GM12878 (cell line): ENCODE measurements around the gene KLHL30. TPM values are rescaled to one million over a fixed set of nuclear protein-coding genes. Genes with fewer than 3 reads are reported as not detected.

Experiments used
- ATAC-seq: fragments of 200-7000 bp; cut with Tn5 transposase; 3 replicates; pipeline ENCODE4 v1.9.1; 2020; ENCODE audit warnings: mild to moderate bottlenecking, moderate library complexity
- BruUV-seq: library from RNA; stranded (reverse); fragments of 400-500 nt; replicated peaks from 2 replicates; lab custom pipeline; 2021; lab: Mats Ljungman, UMichigan
- CTCF ChIA-PET: fragments of 300-600 bp; sonication (Branson Sonifier 250); formaldehyde crosslinking; extraction: SDS; loops from one replicate; lab custom pipeline; 2021; ENCODE audit warnings: inconsistent platforms; lab: Yijun Ruan, JAX
- POLR2A ChIA-PET: fragments of 350-600 bp; formaldehyde crosslinking; extraction: SDS; loops from one replicate; lab custom pipeline; 2021; ENCODE audit warnings: inconsistent platforms; lab: Charles Lee
- RAD21 ChIA-PET: fragments of 300-600 bp; sonication (Branson Sonifier 250); formaldehyde crosslinking; loops from one replicate; lab custom pipeline; 2023; ENCODE audit warnings: antibody characterized with exemption; ENCODE audit not compliant: unreplicated experiment; lab: Charles Lee
- SMC1A ChIA-PET: fragments of 300-600 bp; sonication (Branson Sonifier 250); formaldehyde crosslinking; loops from one replicate; lab custom pipeline; 2023; ENCODE audit not compliant: unreplicated experiment, uncharacterized antibody; lab: Charles Lee
- DNase-seq: peaks from one replicate; pipeline ENCODE4 v3.0.0-alpha.2; 2011; ENCODE audit warnings: low read depth, low spot score
- FAIRE-seq: peaks from 3 replicates; lab custom pipeline; 2011; peaks lifted over from hg19 to GRCh38; lab: Jason Lieb, UNC
- H2AFZ ChIP-seq: 2 replicates; pipeline ENCODE4 v1.6.0; 2011; ENCODE audit warnings: low read depth, low read length, control low read depth; ENCODE audit not compliant: control insufficient read depth
- H3K27ac ChIP-seq: 2 replicates; pipeline ENCODE4 v1.5.1; 2011; ENCODE audit warnings: control low read depth; ENCODE audit not compliant: control insufficient read depth, insufficient read depth
- H3K27me3 ChIP-seq, 2 experiments: replicated peaks in 1 of 2; 2 replicates each; pipeline versions ENCODE4 v1.6.0 to v1.6.1; 2011; ENCODE audit warnings: low read length in 1 of 2; ENCODE audit not compliant: control insufficient read depth in 2 of 2, insufficient read depth in 2 of 2
- H3K36me3 ChIP-seq, 2 experiments: 2 replicates each; pipeline ENCODE4 v1.5.1; 2011; ENCODE audit warnings: low read length in 1 of 2; ENCODE audit not compliant: control insufficient read depth in 2 of 2, insufficient read depth in 2 of 2
- H3K4me1 ChIP-seq: 2 replicates; pipeline ENCODE4 v1.6.1; 2011; ENCODE audit warnings: mild to moderate bottlenecking, low read length, moderate library complexity, mixed read lengths; ENCODE audit not compliant: control insufficient read depth, insufficient read depth
- H3K4me2 ChIP-seq: 2 replicates; pipeline ENCODE4 v1.6.0; 2011; ENCODE audit warnings: control low read depth; ENCODE audit not compliant: control insufficient read depth, insufficient read depth
- H3K4me3 ChIP-seq: fragments of 200-600 bp; sonication (generic); 2 replicates; pipeline ENCODE4 v1.5.1; 2016
- H3K79me2 ChIP-seq: 2 replicates; pipeline ENCODE4 v1.6.0; 2011; ENCODE audit warnings: low read length; ENCODE audit not compliant: control insufficient read depth, insufficient read depth
- H3K9ac ChIP-seq: 2 replicates; pipeline ENCODE4 v1.8.0; 2011; ENCODE audit warnings: low read length, control low read depth, mixed read lengths; ENCODE audit not compliant: control insufficient read depth, insufficient read depth
- H3K9me3 ChIP-seq: replicated peaks from 3 replicates; pipeline ENCODE4 v1.5.1; 2011; ENCODE audit warnings: mild to moderate bottlenecking, low read length; ENCODE audit not compliant: control insufficient read depth, insufficient read depth
- H4K20me1 ChIP-seq: 2 replicates; pipeline ENCODE4 v1.6.0; 2011; ENCODE audit not compliant: control insufficient read depth, insufficient read depth
- ATF3 ChIP-seq: IDR thresholded peaks from 2 replicates; pipeline ENCODE4 v1.6.1; 2011; ENCODE audit warnings: low read depth, mild to moderate bottlenecking, low read length, moderate library complexity, borderline replicate concordance; ENCODE audit errors: extremely low read depth
- BCLAF1 ChIP-seq: fragments of 450-650 bp; IDR thresholded peaks from 2 replicates; pipeline ENCODE4 v1.6.1; 2017; ENCODE audit warnings: antibody characterized with exemption, mild to moderate bottlenecking, moderate library complexity
- CBFB ChIP-seq: IDR thresholded peaks from 2 replicates; pipeline ENCODE4 v1.6.1; 2016; ENCODE audit warnings: antibody characterized with exemption, low read depth
- CREB1 ChIP-seq: IDR thresholded peaks from 2 replicates; pipeline ENCODE4 v1.6.1; 2012; ENCODE audit warnings: low read depth, mild to moderate bottlenecking, inconsistent platforms
- EGR1 ChIP-seq, 2 experiments: IDR thresholded peaks; 1 replicate in 1 of 2; 2 replicates in 1 of 2; pipeline ENCODE4 v1.6.1; 2011 to 2012; ENCODE audit warnings: low read depth in 2 of 2, low read length in 2 of 2, borderline replicate concordance in 1 of 2, mild to moderate bottlenecking in 1 of 2, moderate library complexity in 1 of 2
- ELK1 ChIP-seq: IDR thresholded peaks from 2 replicates; pipeline ENCODE4 v1.6.1; 2012; ENCODE audit warnings: low read depth, low read length, improper control_type of control experiment
- EP300 ChIP-seq, 2 experiments: fragments of 150-350 bp in 1 of 2; IDR thresholded peaks; 2 replicates each; pipeline ENCODE4 v1.6.1; 2011 to 2012; ENCODE audit warnings: low read depth in 2 of 2, low read length in 2 of 2, borderline replicate concordance in 1 of 2, improper control_type of control experiment in 1 of 2, inconsistent platforms in 1 of 2; ENCODE audit not compliant: control insufficient read depth in 1 of 2
- ETV6 ChIP-seq, 2 experiments: fragments of 450-650 bp in 1 of 2; IDR thresholded peaks in 1 of 2; conservative IDR thresholded peaks in 1 of 2; 2 replicates each; pipeline ENCODE4 v1.6.1; 2014; ENCODE audit warnings: antibody characterized with exemption in 1 of 2, borderline replicate concordance in 1 of 2, low read depth in 1 of 2, mild to moderate bottlenecking in 1 of 2, moderate library complexity in 1 of 2
- HDGF ChIP-seq: fragments of 450-650 bp; IDR thresholded peaks from 2 replicates; pipeline ENCODE4 v1.6.1; 2016; ENCODE audit warnings: antibody characterized with exemption
- IRF5 ChIP-seq: fragments of 450-650 bp; IDR thresholded peaks from 2 replicates; pipeline ENCODE4 v1.6.1; 2017; ENCODE audit warnings: borderline replicate concordance
- MYC ChIP-seq: IDR thresholded peaks from 2 replicates; pipeline ENCODE4 v1.6.1; 2011; ENCODE audit warnings: mild to moderate bottlenecking, low read length, moderate library complexity, inconsistent platforms; ENCODE audit not compliant: insufficient read depth, insufficient replicate concordance, insufficient read length, severe bottlenecking
- POLR2AphosphoS5 ChIP-seq: IDR thresholded peaks from 2 replicates; pipeline ENCODE4 v1.6.1; 2011; ENCODE audit warnings: mild to moderate bottlenecking, low read length, inconsistent platforms
- RB1 ChIP-seq: fragments of 450-650 bp; formaldehyde crosslinking; IDR thresholded peaks from 2 replicates; pipeline ENCODE4 v1.6.1; 2017; ENCODE audit warnings: mild to moderate bottlenecking, borderline replicate concordance
- TCF12 ChIP-seq: IDR thresholded peaks from 2 replicates; pipeline ENCODE4 v1.6.1; 2011; ENCODE audit warnings: low read depth, mild to moderate bottlenecking, low read length
- ZNF217 ChIP-seq: fragments of 450-650 bp; IDR thresholded peaks from 2 replicates; pipeline ENCODE4 v1.6.1; 2017; ENCODE audit warnings: antibody characterized with exemption, mild to moderate bottlenecking
- WGBS: methylation state at CpG from one replicate; pipeline ENCODE4 v1.1.6; 2016; ENCODE audit warnings: low lambda C conversion rate; ENCODE audit not compliant: insufficient replicate concordance, insufficient coverage; ENCODE audit errors: missing lambda C conversion rate; 5-methylcytosine and 5-hydroxymethylcytosine counted together
- in situ Hi-C: fragments of 300-500 bp; cut with MboI; formaldehyde crosslinking; loops from 9 replicates; pipeline ENCODE4 v1.14.3; 2018; ENCODE audit warnings: mixed read lengths
- intact Hi-C: fragments of 100-400 bp; cut with micrococcal nuclease; formaldehyde crosslinking; loops from one replicate; pipeline ENCODE4 v1.14.2; 2022; ENCODE audit not compliant: unreplicated experiment
- polyA plus RNA-seq, 11 experiments: library from polyadenylated mRNA; depleted of rRNA in 4 of 11; unstranded in 6 of 11; stranded (reverse) in 5 of 11; fragments of >200 nt; fragmentation: Nextera tagmentation in 4 of 11; fragmentation: Illumina TruSeq in 1 of 11; extraction: Ambion mirVana in 4 of 11; extraction: Trizol in 1 of 11; gene quantifications; 1 replicate in 1 of 11; 2 replicates in 10 of 11; pipeline versions ENCODE4 v1.2.1 to v1.2.3, GENCODE V29; 2011 to 2016; ENCODE audit warnings: inconsistent platforms in 2 of 11, missing spikeins in 2 of 11, low read depth in 1 of 11
- total RNA-seq, 4 experiments: library from RNA; depleted of rRNA in 3 of 4; stranded (reverse); fragments of >200 nt in 3 of 4; fragmentation: Illumina TruSeq in 1 of 4; extraction: Trizol in 1 of 4; gene quantifications; 2 replicates each; pipeline versions ENCODE4 v1.2.1 to v1.2.3, GENCODE V29; 2013 to 2021

The KLHL30 gene
- total and polyA plus RNA-seq, 10 of the 15 experiments (the other 5 are each of a cell fraction or from before 2014, with no cell fraction given) = 0.03 TPM; not detected in 9

- H3K79me2 ChIP-seq = no peaks in the 10 kb centered on the region
- H3K4me1 ChIP-seq = no peaks in the 10 kb centered on the region
- DNase-seq (no peak), FAIRE-seq (no peak), ATAC-seq (no peak)
- WGBS = 85% methylated on average over 24 of the region's 24 CpGs
- no peak overlapping the region for H3K4me3 ChIP-seq
- ChIA-PET SMC1A (no interaction called here), CTCF (interaction anchor here (0.5 kb wide), 1 partner anchor 137 kb away, joined by 3 read pairs; no protein-coding TSS in a partner anchor), POLR2A (no interaction called here), RAD21 (no interaction called here)
- H3K36me3 ChIP-seq = peaks cover 2 to 10% of the 10 kb centered on the region in 2 experiments
- no peak overlapping the region for H3K4me2 ChIP-seq
- in situ Hi-C loops (no loop called here), intact Hi-C loops (no loop called here)
- H2AFZ ChIP-seq = no peak overlapping the region
- H4K20me1 ChIP-seq = no peaks in the 10 kb centered on the region; the same call in 1 of the 2 replicates
- BruUV-seq = no TSS peak
- H3K27me3 ChIP-seq = peaks cover 0 to 5% of the 10 kb centered on the region in 2 experiments; a peak in 3 of 4 replicates
- no peak overlapping the region for H3K27ac ChIP-seq
- H3K9me3 ChIP-seq = no peaks in the 10 kb centered on the region
- H3K9ac ChIP-seq = no peak overlapping the region
- TF ChIP-seq ELK1 (no peak), MYC (no peak), IRF5 (no peak), ZNF217 (no peak), CBFB (no peak), EGR1 (IDR thresholded peaks at IDR 0.05; ENCODE audit: borderline replicate concordance in 1 of 2, low read depth in 2 of 2, low read length in 2 of 2) (no peak), BCLAF1 (no peak), ATF3 (no peak), ETV6 (conservative IDR thresholded peaks at IDR 0.05 in 1 of 2, IDR thresholded peaks at IDR 0.05 in 1 of 2; ENCODE audit: borderline replicate concordance in 1 of 2, low read depth in 1 of 2) (no peak), EP300 (IDR thresholded peaks at IDR 0.05; ENCODE audit: borderline replicate concordance in 1 of 2, control insufficient read depth in 1 of 2, low read depth in 2 of 2, low read length in 2 of 2) (no peak), HDGF (no peak), RB1 (no peak), TCF12 (no peak), CREB1 (no peak), POLR2AphosphoS5 (no peak)
Measured at GRCh38 chr2:238166391-238167343, 28.2 kb downstream of the KLHL30 start.
